GM06990 (cell line): ENCODE results near the gene KRTAP1-1.

Experiments
- DNase-seq: peaks from one replicate; pipeline ENCODE4 v3.0.0-alpha.2; 2011; ENCODE audit not compliant: insufficient read length; ENCODE audit errors: extremely low read depth
- H3K27me3 ChIP-seq: replicated peaks from 2 replicates; pipeline ENCODE4 v1.6.0; 2011; ENCODE audit warnings: low read length; ENCODE audit not compliant: control insufficient read depth, insufficient read depth
- H3K36me3 ChIP-seq: 2 replicates; pipeline ENCODE4 v1.5.1; 2011; ENCODE audit warnings: low read length; ENCODE audit not compliant: control insufficient read depth, insufficient read depth
- H3K4me3 ChIP-seq: replicated peaks from 2 replicates; pipeline ENCODE4 v1.5.1; 2011; ENCODE audit warnings: low read depth, mild to moderate bottlenecking, control low read depth, low read length
- TF ChIP-seq, protein P1 (sequence below): IDR thresholded peaks from 2 replicates; pipeline ENCODE4 v1.5.1; 2011; ENCODE audit warnings: low read length, control low read depth, mild to moderate bottlenecking, inconsistent platforms; ENCODE audit not compliant: insufficient read depth, poor library complexity, severe bottlenecking

KRTAP1-1 gene

DNA sequence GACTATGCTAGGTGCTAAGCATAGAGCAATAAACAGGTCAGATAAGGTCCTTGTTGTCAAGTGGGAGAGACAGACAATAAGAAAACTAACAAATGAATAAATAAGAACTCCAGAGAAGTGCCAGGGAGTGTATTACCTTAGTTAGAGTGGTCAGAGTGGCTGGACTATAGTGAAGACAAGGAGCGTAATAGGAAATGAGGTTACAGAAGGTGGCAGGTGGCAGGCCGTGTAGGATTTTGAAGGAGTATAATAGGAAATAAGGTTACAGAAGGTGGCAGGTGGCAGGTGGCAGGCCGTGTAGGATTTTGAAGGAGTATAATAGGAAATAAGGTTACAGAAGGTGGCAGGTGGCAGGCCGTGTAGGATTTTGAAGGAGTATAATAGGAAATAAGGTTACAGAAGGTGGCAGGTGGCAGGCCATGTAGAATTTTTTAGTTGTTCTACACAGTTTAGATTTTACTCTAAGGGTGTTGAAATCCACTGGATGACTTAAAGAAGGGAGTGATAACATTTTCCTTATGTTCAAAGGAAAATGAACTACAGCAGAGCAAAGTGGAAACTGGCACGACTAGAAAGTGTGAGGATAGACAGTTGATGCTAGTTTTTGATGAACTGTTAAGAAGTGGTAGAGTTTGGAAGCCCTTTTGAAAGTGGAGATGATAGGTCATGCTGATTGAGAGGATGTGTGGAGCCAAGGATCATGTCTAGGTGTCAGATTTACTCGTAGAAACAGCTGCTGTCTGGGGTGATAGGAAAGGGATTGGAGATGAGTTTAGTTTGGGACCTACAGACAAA lies 28.7 kb downstream of the KRTAP1-1 start:
- Histone ChIP-seq H3K36me3 (no peaks in the 10 kb centered on the region), H3K4me3 (no peak overlapping the region), H3K27me3 (no peaks in the 10 kb centered on the region)
- no peak for DNase-seq
- TF ChIP-seq, protein P1, sequence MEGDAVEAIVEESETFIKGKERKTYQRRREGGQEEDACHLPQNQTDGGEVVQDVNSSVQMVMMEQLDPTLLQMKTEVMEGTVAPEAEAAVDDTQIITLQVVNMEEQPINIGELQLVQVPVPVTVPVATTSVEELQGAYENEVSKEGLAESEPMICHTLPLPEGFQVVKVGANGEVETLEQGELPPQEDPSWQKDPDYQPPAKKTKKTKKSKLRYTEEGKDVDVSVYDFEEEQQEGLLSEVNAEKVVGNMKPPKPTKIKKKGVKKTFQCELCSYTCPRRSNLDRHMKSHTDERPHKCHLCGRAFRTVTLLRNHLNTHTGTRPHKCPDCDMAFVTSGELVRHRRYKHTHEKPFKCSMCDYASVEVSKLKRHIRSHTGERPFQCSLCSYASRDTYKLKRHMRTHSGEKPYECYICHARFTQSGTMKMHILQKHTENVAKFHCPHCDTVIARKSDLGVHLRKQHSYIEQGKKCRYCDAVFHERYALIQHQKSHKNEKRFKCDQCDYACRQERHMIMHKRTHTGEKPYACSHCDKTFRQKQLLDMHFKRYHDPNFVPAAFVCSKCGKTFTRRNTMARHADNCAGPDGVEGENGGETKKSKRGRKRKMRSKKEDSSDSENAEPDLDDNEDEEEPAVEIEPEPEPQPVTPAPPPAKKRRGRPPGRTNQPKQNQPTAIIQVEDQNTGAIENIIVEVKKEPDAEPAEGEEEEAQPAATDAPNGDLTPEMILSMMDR: no peak

- no peaks in the 10 kb centered on the region for H3K36me3 ChIP-seq
- TF ChIP-seq, protein P1: no peak
- no peak overlapping the region for H3K4me3 ChIP-seq
- DNase-seq: no peak
- H3K27me3 ChIP-seq: no peaks in the 10 kb centered on the region
Observed at GRCh38 chr17:41010441-41010840, 30.8 kb downstream of the KRTAP1-1 start.

DNA sequence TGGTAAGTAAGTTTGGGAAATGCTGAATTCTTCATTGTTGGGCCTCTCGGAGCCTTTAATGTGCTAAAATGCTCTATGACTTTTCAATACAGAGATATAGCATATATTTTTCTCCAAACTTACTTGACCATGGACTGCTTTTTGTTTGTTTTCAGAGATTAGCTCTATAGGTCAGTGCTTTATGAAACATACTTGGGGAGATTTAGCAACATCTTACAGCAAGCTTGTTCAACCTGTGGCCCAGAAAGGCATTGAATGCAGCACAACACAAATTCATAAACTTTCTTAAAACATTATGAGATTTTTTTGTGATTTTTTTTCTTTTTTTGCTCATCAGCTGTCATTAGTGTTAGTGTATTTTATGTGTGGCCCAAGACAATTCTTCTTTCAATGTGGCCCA lies 31.3 kb downstream of the KRTAP1-1 start:
- TF ChIP-seq, protein P1: no peak
- no peak for DNase-seq
- H3K4me3 ChIP-seq: no peak overlapping the region
- H3K27me3 ChIP-seq: no peaks in the 10 kb centered on the region
- no peaks in the 10 kb centered on the region for H3K36me3 ChIP-seq

GRCh38 chr17:41009301-41009760 lies 31.9 kb downstream of the KRTAP1-1 start:
- TF ChIP-seq, protein P1: no peak
- Histone ChIP-seq H3K27me3 (no peaks in the 10 kb centered on the region; the same call in 1 of the 2 replicates), H3K36me3 (no peaks in the 10 kb centered on the region), H3K4me3 (no peak overlapping the region)
- no peak for DNase-seq

GRCh38 chr17:41008811-41009210 lies 32.4 kb downstream of the KRTAP1-1 start, which contains the start of gene KRTAP3-1:
TSS of gene KRTAP3-1 (minus strand) at chr17:41009128. CDS start at chr17:41009074, 54 bp downstream.
- no peak for DNase-seq

More at GRCh38 chr17:41008811-41009210, 32.4 kb downstream of the KRTAP1-1 start, which contains the start of gene KRTAP3-1:
- H3K27me3 ChIP-seq: no peaks in the 10 kb centered on the region; the same call in 1 of the 2 replicates
- no peaks in the 10 kb centered on the region for H3K36me3 ChIP-seq
- TF ChIP-seq, protein P1: no peak
- H3K4me3 ChIP-seq: no peak within 1 kb of the TSS
